HG03135 (cell line): ENCODE measurements around the gene GFM2.
"Not testable (repeated sequence)": the region's sequence is repeated elsewhere in the genome, so short reads cannot be mapped to it uniquely, and the experiment has no call there.

ENCODE experiments used
- ATAC-seq: cut with Tn5 transposase; IDR thresholded peaks from one replicate; pipeline ENCODE4 v1.9.1; 2021; ENCODE audit warnings: mild to moderate bottlenecking, moderate library complexity; ENCODE audit not compliant: unreplicated experiment

GFM2 gene

GRCh38 chr5:74766849-74767578, at the start of gene GFM2, which contains the start of gene NSA2:
GFM2 (minus strand) TSS chr5:74767117; CDS start chr5:74763742, 3,375 bp downstream.
NSA2 (plus strand) TSS chr5:74767249; CDS start chr5:74767361, 112 bp downstream.
- ATAC-seq, result peak; percentile 74

- ATAC-seq, result no peak
These were observed 44.0 kb upstream of the GFM2 start for GRCh38 chr5:74810915-74811314.

GRCh38 chr5:74801941-74802340, 35.0 kb upstream of the GFM2 start:
- ATAC-seq, result no peak

- ATAC-seq, result no peak
These were observed 34.3 kb upstream of the GFM2 start for GRCh38 chr5:74801197-74801596.

- ATAC-seq, result no peak
These were observed 32.3 kb upstream of the GFM2 start for GRCh38 chr5:74798977-74799911.

- ATAC-seq, result not testable (repeated sequence)
These were observed 24.8 kb upstream of the GFM2 start for GRCh38 chr5:74791669-74792068.

- no peak for ATAC-seq
These were observed 20.5 kb upstream of the GFM2 start for GRCh38 chr5:74787424-74787823.

- ATAC-seq, result no peak
These were observed 19.9 kb upstream of the GFM2 start for GRCh38 chr5:74786851-74787250.

- no peak for ATAC-seq
These were observed 11.7 kb upstream of the GFM2 start for GRCh38 chr5:74778609-74779008.

- ATAC-seq, result no peak
These were observed 5.4 kb upstream of the GFM2 start for GRCh38 chr5:74772359-74772758.

GRCh38 chr5:74767579-74767913, 629 bp upstream of the GFM2 start:
- peak; percentile 20 for ATAC-seq

- ATAC-seq, result peak; percentile 47
These were observed 484 bp downstream of the GFM2 start for GRCh38 chr5:74766418-74766848.

GRCh38 chr5:74765929-74766328, 988 bp downstream of the GFM2 start:
- no peak for ATAC-seq

- no peak for ATAC-seq
These were observed 1.7 kb downstream of the GFM2 start for GRCh38 chr5:74765201-74765600.

GRCh38 chr5:74763504-74763903, 3.4 kb downstream of the GFM2 start:
- no peak for ATAC-seq

GRCh38 chr5:74762599-74762998, 4.3 kb downstream of the GFM2 start:
- ATAC-seq, result no peak

GRCh38 chr5:74761241-74761640, 5.7 kb downstream of the GFM2 start:
- ATAC-seq, result no peak

GRCh38 chr5:74748742-74749141, 18.2 kb downstream of the GFM2 start:
- ATAC-seq, result not testable (repeated sequence)

- ATAC-seq, result no peak
These were observed 28.5 kb downstream of the GFM2 start for GRCh38 chr5:74738406-74738805.

GRCh38 chr5:74736759-74737158, 30.2 kb downstream of the GFM2 start:
- no peak for ATAC-seq

- ATAC-seq, result no peak
These were observed 41.6 kb downstream of the GFM2 start for GRCh38 chr5:74725331-74725730.

- ATAC-seq, result no peak
These were observed 44.6 kb downstream of the GFM2 start for GRCh38 chr5:74722271-74722670.
